Measurements from ENCODE around the gene PURA. TPM values are rescaled to one million over a fixed set of nuclear protein-coding genes. Genes with fewer than 3 reads are reported as not detected.

PURA gene
- total RNA-seq, 1 experiment from 2014 or later: 9.2 TPM

- DNase-seq (ENCODE audit: low read depth): no peak
Observed at GRCh38 chr5:140159014-140159927, 45.4 kb downstream of the PURA start.

GRCh38 chr5:140162275-140162674 is 48.4 kb downstream of the PURA start:
- DNase-seq (ENCODE audit: low read depth): no peak

GRCh38 chr5:140162781-140163180 is 48.9 kb downstream of the PURA start:
- DNase-seq (ENCODE audit: low read depth): no peak

DNA sequence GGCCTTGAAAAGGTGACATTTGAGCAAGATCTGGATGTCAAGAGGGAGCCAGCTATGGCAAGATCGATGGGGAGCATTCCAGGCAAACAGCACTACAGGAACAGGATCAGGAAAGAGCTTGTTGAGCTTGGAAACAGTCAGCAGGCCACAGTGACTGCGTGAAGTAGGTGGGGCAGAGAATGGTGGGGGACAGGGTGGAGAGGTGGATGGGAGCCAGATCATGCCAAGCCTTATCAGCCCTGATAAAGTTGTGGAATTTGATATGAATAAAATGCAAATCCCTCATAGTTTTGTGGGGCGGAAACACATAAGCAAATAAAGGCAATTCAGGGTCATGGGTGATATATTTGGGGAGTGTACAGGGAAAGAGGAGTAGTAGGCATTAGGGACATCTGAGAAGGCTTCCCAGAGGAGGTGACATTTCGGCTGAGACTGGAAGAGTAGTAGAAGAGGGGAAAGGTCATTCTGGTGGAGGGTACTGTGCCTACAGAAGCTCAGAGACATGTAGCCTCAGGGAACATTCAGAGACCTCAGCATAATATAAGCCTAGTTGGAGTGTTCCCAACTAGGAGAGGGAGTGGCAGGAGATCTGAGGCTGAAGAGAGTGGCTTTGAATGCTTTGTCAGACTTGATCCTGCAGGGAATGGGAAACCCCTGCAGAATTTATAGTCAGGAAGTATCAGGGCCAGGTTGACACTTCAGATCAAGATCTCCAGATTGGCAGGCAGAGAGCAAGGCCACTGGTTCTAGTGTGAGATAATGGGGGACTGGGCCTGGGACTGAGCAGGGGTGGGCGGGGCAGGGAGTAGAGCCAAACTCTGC is 51.4 kb downstream of the PURA start:
- no peak for DNase-seq (ENCODE audit: low read depth)

GRCh38 chr5:140165923-140166270 is 52.0 kb downstream of the PURA start:
- no peak for DNase-seq (ENCODE audit: low read depth)

- no peak for DNase-seq (ENCODE audit: low read depth)
Observed at GRCh38 chr5:140166911-140167310, 53.0 kb downstream of the PURA start.

DNA sequence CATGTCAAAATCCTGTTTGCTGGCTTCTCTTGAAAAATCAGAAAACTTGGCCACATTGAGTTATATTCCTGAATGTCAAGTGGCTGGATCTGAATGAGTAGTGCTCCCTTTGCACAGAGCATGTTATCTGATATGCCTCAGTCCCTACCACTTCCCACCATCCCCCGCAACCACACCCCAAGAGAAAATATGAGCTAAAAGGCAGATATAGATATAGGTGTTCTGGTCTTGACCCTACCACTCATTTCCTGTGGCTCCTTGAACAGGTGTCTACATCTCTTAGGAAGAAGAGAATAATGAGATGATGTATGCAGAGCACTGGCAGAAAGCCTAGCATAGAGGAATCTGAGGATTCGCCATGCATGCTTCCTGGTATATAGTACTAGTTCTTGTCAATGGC is 54.5 kb downstream of the PURA start:
- DNase-seq (ENCODE audit: low read depth): no peak

GRCh38 chr5:140169410-140169809 is 55.5 kb downstream of the PURA start:
- no peak for DNase-seq (ENCODE audit: low read depth)

GRCh38 chr5:140172483-140172882 is 58.6 kb downstream of the PURA start:
- no peak for DNase-seq (ENCODE audit: low read depth)

- no peak for DNase-seq (ENCODE audit: low read depth)
Observed at GRCh38 chr5:140174014-140174413, 60.1 kb downstream of the PURA start.

GRCh38 chr5:140174465-140175366 is 60.8 kb downstream of the PURA start, which contains the start of gene CYSTM1:
Gene CYSTM1 (plus strand): TSS chr5:140175188. CDS start chr5:140194466, 19,278 bp downstream.
- DNase-seq (ENCODE audit: low read depth): peak; percentile 61

Other genes with a start within 250 kb of the PURA start
- gene NRG2, start 70.8 kb upstream of the PURA start, total RNA-seq (2014; rRNA removed): not detected in 2 replicates
- 3.1 and 3.4 TPM in 2 replicates for gene IGIP, start 11.8 kb downstream of the PURA start, total RNA-seq (2014; rRNA removed)
- 1.0 and 2.6 TPM in 2 replicates for gene CYSTM1, start 61.1 kb downstream of the PURA start, total RNA-seq (2014; rRNA removed)
- 82.8 and 85.9 TPM in 2 replicates for gene PFDN1, start 189.0 kb downstream of the PURA start, total RNA-seq (2014; rRNA removed)
- gene HBEGF, start 232.5 kb downstream of the PURA start, total RNA-seq (2014; rRNA removed): 1.8 and 1.9 TPM in 2 replicates
- not detected in 2 replicates for gene SLC4A9, start 246.1 kb downstream of the PURA start, total RNA-seq (2014; rRNA removed)